Measurements from ENCODE around the gene HSF5.

The HSF5 gene

DNA sequence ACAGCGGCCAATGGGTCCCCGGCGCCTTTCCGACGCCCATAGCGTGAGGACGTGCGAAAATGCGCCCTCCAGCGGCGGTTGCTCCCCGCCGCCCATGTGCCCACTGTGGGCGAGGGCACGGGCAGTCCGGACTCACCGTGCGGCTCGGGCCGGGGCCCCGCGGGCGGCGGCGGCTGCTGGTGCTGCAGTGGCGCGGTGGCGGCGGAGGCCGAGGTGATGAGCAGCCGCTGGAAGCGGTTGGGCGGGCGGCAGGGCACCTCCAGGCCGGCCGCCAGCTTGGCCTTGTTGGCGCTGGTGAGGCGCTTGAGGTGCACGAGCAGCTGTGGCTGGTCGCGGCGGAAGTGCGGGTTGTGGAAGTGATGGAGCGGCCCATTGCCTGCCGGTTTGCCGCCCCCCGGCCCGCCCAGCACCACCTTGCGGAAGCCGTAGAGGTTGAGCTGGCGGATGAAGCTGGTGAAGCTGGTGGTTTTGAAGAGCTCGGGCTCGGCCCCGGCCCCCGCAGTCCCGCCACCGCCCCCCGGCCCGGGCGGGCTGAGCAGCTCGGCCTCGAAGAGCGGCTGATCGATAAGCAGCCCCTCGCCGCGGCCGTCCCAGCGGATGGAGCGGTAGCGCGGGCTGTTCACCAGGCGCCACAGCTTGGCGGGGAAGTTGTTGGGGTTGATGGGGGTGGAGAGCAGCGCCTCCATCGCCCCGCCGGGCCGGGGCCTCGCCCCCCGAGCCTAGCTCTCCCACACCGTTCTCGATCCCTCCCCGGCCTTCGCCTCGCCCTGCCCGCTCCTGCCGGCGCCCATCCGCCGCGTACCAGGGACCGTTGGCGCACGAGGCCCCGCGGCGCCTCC is at the start of gene HSF5:
TSS of gene HSF5 (minus strand) at position 820 of the 839 bp plus-strand sequence. CDS start at position 686, 134 bp downstream.
- DNase-seq (ENCODE audit: low spot score), result no peak

DNA sequence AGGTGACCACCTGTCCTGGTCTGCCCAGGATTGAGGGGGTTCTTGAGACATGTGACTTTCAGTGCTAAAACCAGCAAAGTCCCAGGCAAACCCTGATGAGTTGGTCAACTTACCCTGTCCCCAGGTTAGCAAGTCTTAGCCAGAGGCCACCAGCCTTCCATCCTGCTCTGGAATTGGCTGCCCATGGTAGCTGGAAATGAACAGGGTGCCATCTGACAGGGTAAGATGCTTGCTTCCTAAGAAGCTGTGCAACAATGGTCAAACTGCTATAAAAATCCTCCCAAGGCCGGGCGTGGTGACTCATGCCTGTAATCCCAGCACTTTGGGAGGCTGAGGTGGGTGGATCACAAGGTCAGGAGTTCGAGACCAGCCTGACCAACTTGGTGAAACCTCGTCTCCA is 49.1 kb upstream of the HSF5 start:
- DNase-seq (ENCODE audit: low spot score), result no peak

GRCh38 chr17:58536542-58536941 is 48.3 kb upstream of the HSF5 start:
- DNase-seq (ENCODE audit: low spot score), result no peak

DNA sequence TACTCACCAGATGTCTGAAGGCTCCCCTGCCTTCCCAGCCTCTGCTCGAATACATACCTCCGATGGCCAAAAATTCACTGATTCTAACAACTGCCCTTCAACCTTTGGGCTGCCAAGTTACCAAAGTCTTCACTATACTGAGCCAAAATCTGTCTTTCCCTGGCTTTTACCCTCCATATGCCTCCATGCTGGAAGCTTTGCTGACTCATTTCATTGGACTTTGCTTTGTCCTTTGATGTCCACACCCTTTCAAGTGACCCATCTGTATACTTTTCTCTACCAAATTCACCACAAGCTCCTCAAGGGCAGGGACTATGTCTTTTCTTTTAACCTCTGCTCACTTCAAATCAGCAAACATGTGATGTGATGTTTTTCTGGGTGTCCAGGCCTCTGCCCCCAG is 47.2 kb upstream of the HSF5 start:
- DNase-seq (ENCODE audit: low spot score), result peak; percentile 71

- DNase-seq (ENCODE audit: low spot score), result peak; percentile 70
Measured at GRCh38 chr17:58534901-58535421, 46.8 kb upstream of the HSF5 start.

GRCh38 chr17:58534331-58534730 is 46.1 kb upstream of the HSF5 start:
- no peak for DNase-seq (ENCODE audit: low spot score)

DNA sequence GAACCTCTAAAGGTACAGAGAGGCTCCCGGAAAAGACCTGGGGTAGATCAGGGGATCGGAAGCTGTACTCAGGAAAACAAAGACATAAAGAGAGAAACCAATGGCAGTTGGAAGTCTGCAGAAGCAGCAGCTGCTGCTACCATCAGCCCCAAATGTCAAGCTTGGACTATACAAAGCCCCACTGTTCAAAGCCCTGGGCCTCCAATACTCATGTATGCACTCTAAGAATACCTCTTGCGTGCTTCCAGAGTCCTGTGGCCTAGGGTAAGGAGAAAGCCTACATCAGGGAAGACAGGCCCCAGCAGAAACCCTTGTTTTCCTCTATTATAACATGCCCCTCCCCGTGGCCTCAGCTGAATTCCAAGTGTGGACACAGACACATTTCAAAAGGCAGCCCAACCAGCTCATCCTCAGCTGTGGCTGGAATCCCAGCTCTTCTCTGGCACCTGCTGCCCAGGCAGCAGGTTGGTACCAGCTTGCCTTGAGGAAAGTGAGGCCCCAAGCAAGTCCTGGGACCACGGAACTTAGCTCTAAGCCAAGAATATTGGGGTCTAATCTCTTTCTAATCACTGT is 45.5 kb upstream of the HSF5 start:
- DNase-seq (ENCODE audit: low spot score), result no peak

- DNase-seq (ENCODE audit: low spot score), result no peak
Measured at GRCh38 chr17:58532555-58532951, 44.3 kb upstream of the HSF5 start.

- DNase-seq (ENCODE audit: low spot score), result no peak
Measured at GRCh38 chr17:58531661-58532554, 43.7 kb upstream of the HSF5 start.

- DNase-seq (ENCODE audit: low spot score), result no peak
Measured at GRCh38 chr17:58531122-58531521, 42.9 kb upstream of the HSF5 start.

DNA sequence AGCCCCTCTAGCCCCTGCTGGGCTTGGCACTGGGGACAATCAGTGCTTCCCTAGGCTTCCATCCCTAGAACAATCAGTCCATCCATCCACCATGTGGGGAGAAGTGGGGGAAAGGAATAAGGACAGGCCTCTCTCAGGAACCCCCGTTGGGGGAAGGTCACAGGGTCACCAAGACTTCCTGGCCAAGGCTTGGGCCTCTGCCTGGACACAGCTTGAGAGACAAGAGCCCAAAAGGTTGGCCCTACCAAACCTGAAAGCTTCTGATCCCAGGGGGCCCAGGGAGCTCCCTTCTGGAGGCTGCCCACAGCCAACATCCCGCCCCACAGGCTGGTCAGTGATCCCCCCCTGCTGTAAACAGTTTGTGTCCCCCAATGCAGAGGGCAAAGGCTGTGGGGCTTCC is 42.4 kb upstream of the HSF5 start:
- no peak for DNase-seq (ENCODE audit: low spot score)

DNA sequence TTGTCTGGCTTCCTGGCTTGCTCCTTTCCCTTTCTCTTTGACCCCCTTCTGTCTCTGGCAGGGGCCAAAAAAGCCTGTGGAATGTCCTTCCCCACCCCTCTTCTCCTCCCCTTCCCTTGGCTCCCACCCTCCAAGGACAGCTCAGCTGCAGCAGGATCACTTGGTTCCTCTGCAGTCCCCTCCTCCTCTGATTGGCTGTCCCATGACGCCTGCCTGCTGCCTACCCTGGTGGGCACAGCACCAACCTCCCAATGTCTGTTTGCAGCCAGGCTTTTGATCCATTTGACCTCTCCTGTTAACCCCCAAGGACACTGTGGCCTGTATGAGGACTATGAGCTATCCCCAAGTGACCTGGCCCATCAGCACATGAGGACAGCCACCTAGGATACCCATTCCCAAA is 41.1 kb upstream of the HSF5 start:
- DNase-seq (ENCODE audit: low spot score), result no peak

DNA sequence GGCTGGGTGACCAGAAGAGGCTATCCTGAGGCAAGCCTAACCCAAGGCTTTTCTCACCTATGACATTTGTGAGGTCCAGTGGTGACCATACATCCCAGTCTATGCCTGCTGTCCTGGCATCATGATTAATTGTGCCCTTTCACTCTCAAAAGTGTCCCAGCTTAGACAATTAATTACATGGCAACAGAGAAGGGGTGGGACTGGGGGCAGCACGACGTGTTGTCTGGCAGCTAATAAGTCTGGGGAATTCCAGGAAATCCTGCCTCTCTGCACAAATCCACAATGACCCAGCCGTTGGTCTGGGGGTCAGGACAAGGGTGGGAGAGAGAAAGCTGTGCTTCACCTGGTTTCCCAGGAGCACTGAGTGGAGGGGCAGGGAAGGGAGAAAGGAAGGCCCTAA is 40.2 kb upstream of the HSF5 start:
- no peak for DNase-seq (ENCODE audit: low spot score)

DNA sequence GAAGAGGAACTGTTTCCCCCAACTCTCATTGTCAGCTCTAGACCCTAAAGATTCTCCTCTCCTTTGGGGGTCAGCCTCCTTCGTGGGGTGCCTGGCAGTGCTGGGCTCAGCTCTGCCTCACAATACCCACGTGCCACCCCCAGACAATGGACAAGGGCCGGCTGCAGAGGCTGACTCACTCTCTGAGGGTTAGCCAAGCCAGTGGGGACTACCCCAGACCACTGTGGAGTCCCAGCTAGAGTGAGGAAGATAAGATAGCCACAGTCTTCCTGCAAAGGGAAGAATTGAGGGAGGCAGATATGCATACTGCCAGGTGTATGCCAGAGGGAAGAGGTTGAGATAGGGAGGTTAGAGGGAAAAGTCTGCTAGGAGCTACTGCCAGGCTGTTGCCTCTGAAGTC is 39.7 kb upstream of the HSF5 start:
- DNase-seq (ENCODE audit: low spot score), result no peak

DNA sequence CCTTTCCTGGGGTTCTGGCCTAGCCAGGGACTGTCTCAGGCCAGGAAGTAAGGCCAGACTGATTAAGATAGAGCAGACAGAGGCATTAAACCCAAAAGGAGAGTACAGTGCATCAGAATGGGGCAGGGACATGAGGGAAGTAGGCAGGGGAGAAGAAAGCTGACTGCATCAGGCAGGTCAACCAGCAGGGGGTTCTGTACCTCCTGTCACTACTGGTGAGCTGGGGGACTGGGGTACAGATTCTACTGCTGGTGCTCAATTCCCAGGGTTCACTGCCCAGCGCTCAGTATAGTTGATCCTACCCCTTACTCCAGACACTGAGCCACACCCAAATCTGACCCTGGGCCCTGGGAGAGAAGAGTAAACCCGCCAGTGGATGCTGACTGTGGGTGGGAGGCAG is 39.1 kb upstream of the HSF5 start:
- no peak for DNase-seq (ENCODE audit: low spot score)

DNA sequence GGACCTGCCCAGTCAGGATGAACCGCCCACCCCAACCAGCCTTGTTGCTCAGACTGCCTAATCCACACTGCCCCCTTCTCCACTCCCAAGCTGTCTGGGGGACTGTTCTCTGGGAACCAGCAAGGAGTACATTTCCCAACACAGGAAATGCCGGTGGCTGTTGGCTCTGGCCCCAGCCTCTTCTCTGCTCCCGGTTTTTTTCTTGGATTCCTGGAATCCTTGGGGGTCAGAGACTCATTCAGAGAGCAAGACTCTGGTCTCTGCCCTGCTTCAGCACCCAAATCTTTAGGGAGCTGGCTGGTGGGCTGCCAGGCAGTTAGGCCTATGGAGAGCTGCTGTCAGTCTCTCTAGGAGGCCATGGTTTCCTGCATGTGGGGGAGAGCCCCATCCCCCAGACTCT is 37.0 kb upstream of the HSF5 start:
- DNase-seq (ENCODE audit: low spot score), result no peak

GRCh38 chr17:58521680-58522079 is 33.5 kb upstream of the HSF5 start:
- DNase-seq (ENCODE audit: low spot score), result no peak

GRCh38 chr17:58520843-58521430 is 32.7 kb upstream of the HSF5 start:
- no peak for DNase-seq (ENCODE audit: low spot score)

DNA sequence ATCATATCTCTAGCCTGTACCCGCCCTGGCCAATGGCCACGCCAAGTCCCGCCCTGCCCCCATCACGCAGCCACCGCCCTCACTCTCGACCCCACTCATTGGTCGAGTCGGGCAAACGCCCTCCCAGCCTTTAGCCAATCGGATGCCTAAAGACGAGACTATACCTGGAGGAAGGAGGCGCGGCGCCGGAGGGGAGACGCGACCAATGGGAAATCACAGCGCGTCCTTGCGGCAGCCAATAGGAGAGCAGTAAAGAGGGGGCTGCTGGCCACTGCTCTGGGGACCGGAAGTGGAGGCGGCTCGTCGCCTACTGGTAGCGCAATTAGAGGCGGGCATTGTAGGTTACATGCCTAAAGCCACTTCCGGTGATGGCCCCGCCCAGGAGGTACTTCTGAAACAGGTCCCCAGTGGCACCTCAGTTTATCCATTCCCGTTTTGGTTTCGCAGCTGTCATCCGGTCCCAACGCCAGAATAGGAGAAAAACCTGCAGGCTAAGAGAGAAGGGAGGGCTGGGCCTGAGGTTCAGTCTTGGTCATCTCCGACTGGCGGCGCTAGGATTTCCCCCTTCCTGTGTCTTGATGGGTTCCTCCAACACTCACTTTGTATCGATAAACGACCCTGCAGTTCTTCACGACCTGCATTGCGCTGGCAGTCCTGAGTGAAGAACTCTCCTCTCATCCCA is 29.9 kb upstream of the HSF5 start:
- peak; percentile 99 for DNase-seq (ENCODE audit: low spot score)

DNA sequence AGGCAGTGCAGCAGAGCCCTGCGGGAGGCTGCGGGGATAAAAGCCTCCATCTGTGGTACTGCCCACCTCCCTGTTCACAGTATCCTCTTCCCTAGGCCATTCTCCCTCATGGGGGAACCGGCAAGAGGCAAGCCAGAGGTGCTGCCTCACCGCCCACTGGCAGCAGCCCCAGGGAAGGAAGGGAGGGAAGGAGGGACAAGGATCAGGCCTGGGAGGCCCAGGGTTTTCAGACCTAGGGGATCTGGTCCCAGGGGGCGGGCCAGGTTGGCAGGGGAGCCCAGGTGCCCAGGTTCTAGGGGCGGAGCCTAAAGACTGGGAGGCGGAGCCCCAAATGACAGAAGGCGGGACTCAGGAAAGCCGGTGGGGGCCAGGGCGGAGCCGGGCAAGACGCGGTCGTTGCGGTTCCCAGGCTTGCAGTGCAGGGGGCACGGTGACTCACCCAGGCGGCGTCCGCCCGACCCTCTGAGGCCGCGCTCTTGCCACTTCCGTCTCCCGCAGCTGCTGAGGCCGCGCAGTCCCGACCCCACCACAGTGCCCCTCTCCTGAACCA is 29.2 kb upstream of the HSF5 start:
- DNase-seq (ENCODE audit: low spot score), result no peak

GRCh38 chr17:58516644-58517377 is 28.6 kb upstream of the HSF5 start:
- DNase-seq (ENCODE audit: low spot score), result no peak
